Measurements from ENCODE around the gene SLC6A3.

Gene SLC6A3

DNA sequence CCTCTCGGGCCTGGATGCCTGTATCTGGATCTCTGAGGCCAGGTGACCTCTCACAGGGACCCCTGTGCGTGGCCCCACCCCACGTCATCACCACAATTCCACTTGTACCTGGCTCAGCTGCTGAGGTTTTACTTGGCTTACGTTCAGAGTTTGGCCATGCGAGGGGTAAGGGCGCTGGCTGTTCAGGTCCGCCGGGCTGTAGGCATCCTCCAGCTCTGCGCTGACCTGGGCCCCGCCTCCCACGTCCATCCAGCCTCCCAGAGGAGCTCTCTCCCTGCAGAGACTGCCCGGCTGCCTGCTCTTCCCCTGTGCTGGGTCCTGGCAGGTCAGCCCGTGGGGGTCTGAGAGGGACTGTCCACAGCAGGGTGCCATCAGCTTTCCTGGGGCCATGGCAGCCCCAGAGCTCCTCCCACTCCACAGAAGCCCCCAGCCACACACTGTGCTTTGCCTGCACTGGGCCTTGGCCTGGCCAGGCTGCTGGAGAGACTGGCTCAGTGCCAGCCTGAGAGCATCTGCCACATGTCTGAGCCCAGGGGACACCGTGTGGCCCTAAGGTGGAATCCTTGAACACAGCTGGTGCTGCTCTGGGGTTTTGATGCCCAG is 43.6 kb downstream of the SLC6A3 start:
- no peak for DNase-seq

DNA sequence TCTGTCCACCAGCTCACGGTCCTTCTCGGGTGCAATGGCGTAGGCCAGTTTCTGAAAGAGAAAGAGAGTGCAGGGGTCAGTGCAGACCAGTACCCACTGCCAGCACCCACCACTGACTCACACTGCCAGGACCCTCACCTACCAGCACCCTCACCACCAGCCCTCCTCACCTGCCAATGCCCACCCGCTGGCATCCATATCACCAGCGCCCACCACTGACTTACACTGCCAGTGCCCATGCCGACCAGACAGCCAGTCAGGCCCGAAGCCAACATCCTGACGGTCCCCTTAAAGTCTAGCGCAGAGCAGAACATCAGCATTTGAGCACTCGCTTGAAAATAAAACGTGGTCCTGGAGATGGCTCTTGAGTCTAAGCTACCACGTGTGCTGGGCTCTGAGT is 44.3 kb downstream of the SLC6A3 start:
- no peak for DNase-seq

DNA sequence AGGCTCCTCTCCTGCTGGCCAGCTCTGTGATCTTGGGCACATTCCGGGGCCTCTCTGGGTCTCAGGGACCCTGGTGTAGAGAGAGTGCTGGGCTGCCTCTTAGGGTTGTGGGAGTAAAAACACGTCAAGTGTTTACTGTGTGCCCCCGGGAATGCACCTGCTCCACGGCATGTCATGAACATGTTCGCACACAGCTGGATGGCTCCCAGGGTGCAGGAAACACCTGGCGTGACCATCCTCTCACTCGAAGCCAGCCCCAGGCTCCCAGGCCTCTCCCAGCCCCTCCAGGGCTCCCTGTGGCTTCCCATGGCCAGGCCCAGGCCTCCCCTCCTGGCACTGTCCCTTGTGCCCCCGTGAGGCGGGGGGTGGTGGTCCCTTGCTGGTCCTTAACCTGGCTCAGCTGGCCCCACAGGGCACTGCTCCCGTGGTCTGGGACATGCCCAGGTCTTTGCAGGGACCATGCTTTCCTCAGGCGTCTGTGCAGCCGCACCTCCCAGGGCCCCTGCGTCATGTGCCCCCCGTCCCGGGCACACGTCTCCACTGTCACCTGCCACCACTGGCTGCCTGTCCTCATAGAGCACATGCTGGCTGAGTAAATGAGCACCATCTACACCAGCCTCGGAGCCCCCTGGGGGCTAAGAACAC is 44.9 kb downstream of the SLC6A3 start:
- DNase-seq = no peak

DNA sequence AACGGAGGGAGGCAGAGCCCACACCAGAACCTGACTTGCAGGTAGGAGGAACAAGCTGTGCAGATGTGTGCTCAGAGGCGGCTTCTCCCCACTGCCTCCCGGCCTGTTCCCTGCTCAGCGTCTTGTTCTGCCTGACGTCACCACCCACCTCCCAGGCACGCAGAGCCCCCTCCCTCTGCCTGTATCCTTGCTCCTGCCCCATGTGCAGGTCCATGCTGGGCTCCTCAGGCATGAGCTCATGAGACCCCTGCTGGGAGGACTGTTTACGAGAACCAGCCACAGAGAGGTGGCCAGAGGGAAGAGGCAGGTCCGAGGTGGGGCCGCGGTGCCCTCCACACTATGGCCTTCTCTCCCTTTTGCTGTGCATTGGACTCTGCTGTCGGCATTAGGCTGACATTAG is 45.5 kb downstream of the SLC6A3 start:
- DNase-seq = no peak

DNA sequence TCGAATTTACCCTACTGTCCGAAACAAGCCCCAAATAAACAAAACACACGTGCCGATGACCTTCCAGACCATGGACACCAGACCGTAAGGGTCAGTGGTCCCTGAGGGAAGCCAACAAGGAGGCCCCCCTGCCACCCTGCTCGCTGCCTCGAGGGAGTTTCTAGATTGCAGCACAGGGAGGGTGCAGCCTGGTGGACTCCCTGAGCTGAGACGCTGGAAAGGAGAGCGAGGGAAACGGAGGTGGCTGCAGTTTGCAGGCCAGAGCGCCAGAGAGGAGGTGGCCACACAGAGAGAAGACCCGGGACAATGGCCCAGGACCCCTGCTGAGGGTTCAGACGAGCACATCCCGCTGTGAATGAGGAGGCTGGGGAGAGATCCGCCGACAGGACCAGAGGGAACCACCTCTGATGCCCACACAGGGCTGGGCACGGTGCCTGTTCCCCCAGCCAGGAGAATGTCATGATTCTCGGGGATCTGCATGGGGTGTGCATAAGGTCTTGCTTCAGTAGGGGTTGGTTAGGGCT is 48.9 kb downstream of the SLC6A3 start:
- no peak for DNase-seq

DNA sequence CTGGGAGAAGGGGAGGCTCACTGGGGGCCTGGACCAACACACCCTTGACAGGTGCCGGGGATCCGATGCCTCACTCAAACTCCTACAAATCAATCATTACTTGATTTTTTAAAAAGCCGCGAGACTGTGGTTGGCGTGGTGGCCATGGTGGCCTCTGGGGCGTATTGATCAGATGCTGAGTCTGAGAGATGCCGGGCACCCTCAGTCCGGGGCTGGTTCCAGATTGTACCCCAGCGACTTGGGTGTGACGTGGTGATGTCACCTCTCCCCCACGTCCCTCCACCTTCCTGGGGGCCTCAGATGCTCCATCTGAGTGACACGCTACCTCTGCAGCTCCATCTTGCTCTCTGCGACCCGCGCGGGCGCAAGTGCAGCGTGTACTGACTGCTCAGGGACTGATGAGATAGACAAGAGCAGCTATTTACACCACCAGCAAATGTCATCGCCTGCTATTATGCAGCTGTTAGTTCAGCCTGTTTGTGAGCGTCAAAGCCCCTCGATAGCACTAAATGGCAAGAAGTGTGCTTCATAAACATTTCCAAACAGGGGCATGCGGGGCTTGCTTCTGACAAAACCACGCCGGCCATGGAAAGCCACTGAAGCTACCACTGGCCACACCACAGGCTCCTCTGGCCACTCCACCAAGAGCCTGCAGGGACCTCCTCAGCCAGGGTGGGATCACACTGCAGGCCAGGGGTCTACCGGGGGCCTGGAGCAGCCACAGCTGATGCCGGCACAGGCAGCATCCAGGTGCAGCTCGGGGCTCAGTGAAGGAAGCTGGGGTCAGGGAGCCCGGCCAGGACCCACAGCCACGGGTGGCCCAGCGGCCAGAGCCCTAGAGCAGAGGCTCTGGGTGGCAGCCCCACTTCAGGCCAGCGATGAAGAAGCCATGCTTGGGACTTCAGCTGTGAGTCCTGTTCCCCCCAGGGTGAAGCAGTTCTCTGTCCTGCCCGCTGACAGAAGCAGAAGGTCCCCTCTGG is 50.1 kb downstream of the SLC6A3 start:
- DNase-seq = no peak

DNA sequence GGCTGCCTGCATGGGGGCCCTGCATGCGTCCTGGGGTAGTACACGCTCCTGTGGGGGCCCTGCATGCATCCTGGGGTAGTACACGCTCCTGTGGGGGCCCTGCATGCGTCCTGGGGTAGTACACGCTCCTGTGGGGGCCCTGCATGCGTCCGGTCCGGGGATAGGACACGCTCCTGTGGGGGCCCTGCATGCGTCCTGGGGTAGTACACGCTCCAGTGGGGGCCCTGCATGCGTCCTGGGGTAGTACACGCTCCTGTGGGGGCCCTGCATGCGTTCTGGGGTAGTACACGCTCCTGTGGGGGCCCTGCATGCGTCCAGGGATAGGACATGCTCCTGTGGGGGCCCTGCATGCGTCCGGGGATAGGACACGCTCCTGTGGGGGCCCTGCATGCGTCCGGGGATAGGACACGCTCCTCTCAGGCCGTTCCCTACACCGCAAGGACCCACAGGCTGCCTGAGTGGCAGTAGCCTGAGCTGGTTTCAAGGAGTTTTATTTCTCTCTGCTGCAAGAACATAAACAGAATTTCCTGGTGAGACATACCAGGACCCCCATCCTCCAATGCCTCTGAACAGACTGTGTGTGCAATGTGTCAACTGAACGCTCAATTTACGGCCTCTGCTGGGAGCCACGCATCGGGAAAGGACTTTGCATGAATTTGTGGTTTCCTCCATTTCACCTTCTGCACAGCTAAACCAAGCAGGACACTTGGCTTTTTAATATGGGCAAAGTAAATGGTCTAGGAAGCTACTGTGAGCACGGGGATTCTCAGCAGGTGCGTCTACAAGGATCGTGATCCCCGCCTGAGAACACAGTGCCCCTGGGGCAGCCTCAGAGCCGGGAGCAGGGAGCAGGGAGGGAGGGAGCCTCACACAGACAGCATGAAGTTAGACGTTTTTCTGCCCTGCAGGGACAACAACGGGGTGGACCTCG is 51.4 kb downstream of the SLC6A3 start:
- DNase-seq = no peak

DNA sequence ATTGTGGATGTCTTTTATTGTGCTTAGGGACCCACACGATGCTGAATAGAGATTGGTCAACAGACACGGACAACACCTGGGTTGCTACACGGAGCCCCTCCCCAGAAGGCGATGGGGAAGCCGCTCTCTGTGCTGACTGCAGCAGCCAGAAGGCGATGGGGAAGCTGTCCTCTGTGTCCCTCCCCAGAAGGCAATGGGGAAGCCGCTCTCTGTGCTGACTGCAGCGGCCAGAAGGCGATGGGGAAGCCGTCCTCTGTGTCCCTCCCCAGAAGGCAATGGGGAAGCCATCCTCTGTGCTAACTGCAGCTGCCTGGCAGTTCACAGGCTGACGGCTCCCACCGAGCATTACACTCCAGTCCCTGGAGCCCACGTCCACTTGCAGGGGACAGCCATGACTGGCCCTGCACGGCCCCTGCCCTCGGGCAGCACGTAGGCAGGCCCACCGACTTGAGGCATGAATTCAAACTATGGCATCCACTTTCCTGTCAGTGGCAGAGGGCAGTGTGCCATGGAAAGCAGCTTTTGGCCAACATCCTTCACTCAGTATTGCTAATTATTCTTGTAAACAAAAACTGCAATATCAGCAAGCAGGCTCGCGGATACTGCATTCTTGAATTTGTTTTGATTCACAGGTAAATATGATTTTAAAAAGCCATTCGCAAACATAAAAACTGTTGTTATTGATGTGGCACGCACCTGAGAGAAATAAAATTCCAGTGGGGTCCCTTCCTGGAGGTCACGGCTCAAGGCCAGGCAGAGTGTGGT is 52.3 kb downstream of the SLC6A3 start:
- no peak for DNase-seq

DNA sequence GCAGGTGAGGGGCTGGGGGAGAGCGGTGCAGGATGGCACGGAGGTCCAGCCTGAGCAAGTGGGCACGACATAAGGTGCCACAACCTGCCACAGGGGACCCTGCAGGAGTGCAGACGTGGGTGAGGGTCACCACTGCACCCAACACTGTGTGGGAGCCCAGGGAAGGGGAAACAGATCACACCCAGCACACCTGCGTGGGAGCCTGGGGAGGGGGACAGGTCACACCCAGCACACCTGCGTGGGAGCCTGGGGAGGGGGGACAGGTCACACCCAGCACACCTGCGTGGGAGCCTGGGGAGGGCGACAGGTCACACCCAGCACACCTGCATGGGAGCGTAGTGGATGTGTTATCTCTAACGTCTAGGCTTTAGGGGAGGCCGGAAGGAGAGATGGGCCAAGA is 53.0 kb downstream of the SLC6A3 start:
- DNase-seq = no peak

DNA sequence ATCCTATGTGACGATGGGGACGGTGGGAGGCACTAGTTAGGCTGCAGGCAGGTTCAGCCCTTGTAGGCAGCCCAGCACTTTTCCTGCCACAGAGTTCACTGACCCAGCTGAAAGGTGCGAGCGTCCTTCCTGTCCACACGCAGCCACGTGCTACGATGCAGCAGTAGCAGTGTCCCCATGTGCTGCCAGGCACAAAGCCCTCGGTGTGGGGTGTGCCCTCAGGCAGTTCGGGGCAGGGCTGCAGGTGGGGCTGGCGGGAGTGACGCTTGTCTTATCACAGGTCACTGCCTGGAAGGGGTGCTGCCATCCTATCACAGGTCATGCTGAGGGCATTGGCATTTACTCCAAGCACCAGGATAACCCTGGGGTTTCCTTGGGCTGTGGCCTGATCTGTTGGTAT is 53.5 kb downstream of the SLC6A3 start:
- no peak for DNase-seq

DNA sequence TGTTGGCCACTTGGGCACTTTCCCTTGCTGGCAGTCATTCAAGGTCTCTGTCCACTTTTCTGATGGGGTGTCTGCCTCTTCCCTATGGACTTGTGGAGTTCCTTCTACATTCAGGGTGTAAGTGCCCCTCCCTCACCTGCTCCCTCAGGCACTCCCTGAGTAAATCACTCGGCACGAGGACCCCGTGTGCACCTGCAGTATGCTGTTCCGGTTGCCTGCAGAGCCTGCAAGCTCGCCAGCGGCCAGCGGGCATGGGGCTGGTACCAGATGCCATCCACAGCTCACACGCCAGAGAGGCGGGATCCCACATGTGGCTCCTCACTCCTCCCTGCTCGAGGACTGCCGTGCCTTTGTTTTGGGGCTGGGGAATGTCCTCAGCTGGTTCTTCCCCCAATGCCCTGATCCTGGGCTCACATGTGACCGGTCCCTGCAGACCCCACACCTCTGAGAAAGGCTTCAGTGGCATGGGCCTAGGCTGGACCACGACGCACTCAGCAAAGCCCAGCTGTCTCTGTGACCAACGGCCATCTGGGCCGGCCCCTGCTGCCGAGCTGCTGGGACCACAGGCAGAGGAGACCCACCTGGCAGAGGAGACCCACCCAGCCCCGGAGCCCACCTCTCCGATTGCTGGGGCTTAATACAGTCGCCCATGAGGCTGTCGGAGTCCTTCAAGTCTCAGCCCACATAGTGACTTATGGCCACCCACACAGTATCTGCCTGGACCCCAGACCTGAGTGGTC is 54.2 kb downstream of the SLC6A3 start:
- no peak for DNase-seq

DNA sequence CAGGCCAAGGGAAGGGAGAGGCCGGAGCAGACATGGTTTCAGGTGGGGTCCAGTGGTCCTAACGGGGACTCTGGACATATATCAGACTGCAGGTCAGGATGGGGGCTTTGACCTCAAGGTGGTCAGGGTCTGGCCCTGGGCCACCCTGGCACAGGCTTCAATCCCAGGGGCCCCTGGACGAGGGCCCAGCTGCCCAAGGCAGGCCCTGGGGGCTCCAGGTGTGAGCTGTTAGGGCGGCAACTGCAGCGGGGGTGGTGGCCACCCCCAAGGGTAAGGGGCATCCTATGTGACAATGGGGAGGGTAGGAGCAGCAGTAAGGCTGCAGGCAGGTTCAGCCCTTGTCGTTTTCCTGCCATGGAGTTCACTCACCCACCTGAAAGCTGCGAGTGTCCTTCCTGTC is 54.9 kb downstream of the SLC6A3 start:
- DNase-seq = no peak

DNA sequence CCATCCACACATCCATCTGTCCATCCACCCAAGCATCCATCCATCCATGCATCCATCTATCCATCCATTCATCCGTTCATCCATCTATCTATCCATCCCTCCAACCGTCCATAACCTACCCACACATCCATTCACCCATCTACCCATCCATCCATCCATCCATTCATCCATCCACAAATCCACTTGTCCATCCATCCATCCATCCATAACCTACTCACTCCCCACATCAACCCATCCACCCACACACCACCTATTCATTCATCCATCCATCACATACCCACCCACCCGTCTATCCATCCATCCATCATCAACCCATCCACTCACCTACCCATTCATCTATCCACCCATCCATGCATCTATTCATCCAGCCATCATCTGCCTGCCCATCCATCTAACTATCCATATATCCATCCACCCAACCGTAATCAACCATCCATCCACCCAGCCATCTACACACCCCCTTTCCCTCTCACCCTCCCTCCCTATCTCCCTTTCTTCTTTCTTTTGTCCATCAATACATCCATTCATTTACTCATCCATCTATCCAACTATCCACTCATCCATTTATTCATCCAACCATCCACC is 56.8 kb downstream of the SLC6A3 start:
- no peak for DNase-seq

DNA sequence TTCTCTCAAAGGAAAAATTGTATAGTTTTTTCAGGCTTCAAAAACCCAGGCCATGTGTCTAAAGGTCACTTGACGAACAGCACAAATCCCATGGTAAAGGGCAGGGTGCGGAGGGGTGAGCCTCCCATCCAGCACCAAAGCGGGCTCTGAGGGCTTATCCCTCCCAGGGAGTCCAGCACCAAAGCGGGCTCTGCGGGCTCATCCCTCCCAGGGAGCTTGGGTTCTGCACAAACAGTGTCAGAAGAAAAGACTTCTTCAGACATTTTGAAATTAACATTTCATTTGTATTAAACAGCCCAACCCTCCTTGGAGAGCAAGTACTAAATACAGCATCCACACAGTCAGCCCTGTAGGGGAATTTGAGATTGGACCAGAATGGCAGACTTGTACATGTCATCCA is 57.4 kb downstream of the SLC6A3 start:
- no peak for DNase-seq

DNA sequence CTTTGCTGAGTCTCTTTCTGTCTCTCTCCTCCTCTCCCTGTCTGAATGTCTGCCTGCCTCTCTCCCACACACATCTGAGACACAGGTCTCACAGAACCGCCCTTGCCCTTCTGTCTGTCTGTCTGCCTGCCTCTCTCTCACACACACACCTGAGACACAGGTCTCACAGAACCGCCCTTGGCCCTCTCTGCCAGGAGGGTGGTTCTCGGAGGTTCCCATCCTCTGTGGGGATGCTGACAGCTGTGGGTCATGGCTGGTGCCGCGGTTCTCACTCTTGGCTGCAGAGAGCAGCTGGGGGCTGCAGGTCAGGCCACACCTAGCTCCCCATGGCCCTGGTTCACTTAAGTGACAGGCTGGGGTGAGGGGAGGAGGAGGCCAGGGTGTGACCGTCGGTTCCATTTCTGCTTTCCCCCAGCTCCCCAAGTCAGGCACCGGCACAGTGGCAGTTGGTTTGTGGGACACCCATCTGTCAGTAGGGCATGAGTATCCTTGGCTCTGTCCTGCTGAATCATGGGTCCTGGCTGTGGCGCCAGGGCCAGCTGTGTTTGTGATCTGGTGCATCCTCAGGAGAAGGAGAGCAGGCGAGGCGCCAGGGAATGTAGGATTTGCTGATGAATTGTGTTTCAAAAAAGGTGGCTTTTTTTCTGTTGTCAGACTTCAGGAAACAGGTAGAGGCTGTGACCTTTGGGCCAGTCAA is 58.0 kb downstream of the SLC6A3 start:
- no peak for DNase-seq

DNA sequence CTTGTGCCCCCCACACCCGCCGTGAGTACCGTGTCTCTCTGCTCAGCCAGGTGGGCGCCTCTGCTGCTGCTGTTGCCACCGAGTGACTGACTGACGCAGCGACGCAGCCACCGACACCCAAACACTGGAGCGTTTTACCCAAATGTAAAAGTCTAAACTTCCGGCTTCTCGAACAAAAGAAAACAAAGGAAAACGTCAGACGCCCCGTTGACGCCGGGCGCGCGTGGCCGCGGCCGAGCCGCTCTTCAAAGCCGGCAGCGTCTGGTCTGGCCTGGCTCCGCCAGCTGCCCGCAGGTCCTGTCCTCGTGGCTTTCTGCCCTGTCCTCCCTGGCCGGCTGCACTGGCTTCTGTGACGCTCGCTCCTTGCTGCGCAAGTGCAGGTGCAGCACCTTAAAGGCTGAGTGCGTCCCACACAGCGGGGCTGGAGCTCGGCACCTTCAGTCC is 58.9 kb downstream of the SLC6A3 start:
- DNase-seq = no peak

DNA sequence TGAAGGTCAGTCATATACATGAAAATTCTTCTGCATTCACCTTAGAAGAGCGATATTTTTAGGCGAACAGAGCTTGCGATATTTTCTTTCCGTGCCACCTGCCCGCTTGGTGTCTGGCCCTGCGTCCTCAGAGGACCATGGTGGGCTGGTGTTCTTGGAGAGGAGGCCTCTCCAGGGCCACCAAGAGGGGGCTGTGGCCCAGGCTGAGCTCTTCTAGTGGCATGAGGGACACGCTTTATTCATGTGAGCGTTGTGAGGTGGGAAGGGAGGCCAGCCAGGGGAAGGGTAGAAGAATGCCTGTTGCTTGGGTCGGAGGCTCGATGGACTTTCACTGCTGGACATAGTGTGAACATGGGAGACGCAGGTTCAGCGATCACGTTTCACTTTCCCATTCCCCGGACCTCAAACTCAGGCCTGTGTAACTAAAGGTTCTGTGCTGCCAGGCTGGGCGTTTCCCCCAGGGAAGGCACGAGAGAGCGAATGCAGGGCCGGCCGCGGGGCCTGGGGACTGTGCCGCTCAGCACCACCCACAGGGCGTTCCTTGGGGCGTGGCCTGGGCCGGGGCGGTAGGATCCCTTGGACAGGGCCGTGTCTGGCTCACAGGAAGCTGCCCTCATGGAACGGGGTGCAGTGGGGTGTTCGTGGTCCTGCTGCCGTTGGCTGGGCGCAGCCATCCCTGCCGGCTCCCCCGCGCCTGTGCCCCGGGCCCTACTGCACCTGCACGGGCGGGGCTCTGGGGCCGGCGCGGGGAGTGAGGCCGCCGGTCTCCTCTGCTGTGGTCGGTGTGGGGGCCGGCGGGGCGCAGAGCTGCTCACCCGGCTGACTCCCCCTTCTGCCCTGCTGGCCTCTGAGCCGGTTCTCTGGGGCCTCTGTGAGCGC is 59.6 kb downstream of the SLC6A3 start:
- DNase-seq = no peak

DNA sequence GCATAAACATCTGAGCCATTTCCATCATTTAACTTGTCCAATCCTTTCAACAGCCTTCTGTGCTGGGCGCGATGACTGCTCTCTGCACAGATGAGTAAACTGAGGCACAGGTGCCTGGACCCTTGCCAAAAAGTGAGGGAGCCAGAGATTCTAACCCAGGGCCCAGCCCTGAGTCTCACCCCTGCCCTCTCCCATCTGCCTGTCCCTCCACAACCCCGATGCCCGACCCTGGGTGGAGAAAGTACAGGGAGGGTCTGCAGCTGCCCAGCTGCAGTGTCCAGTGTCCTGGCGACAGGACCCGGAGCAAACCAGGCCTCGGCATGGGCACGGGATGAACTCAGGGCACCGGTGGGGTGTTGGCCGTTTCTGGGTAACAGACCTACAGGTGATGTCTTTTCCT is 60.7 kb downstream of the SLC6A3 start:
- no peak for DNase-seq

DNA sequence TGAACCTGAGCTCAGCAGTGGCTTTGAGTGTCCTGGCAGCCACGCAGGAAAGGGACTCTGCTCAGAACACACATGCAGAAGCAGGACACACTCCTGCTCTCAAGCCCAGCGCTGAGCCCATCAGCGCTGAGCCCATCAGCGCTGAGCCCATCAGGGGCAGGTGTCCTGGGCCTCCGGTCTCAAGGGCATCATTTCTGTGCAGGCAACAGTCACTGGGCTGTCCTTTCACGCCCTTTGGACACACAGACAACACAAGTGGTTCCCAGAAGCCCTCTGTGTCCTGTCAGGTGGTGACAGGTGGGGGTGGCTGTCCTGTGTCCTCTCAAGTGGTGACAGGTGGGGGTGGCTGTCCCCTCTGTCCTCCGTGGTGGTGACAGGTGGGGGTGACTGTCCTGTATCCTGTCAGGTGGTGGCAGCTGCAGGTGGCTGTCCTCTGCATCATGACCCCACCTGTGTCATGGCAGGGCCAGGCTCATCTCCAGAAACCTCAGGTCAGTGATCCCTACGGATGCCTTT is 61.3 kb downstream of the SLC6A3 start:
- DNase-seq = no peak

Measured in NCI-H1048 (cell line).